K562 (cell line): Measurements from ENCODE around the gene ITPR1.

Experiments used
- TCF7 ChIP-seq: sonication (generic); IDR thresholded peaks from 2 replicates; pipeline ENCODE4 v1.6.1; 2016; ENCODE audit warnings: antibody characterized with exemption, borderline replicate concordance
- ZNF263 ChIP-seq: sonication (generic); formaldehyde crosslinking; IDR thresholded peaks from 2 replicates; pipeline ENCODE4 v1.8.0; 2022; ENCODE audit warnings: mild to moderate bottlenecking, missing genetic modification reagents, borderline replicate concordance

DNA sequence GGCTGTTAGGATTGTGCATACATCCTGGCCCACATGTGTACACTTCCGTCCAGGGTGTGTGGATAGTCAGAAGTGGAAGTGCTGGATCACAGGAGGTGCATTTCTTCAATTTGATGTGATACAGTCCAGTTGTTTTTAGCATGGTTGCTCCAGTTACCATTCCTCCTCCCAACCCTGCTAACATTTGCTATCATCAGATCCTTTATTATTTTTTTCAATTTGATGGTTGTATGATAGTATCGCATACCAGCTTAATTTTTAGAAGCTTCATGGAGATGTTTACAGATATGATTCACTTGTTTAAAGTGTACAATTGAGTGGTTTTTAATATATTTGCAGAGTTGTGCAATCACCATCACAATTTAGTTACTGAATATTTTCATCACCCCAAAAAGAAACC is 202.7 kb downstream of the ITPR1 start:
- TF ChIP-seq TCF7, result no peak
- TF ChIP-seq ZNF263, result no peak
